Measurements from ENCODE around the gene MUC13. TPM values are rescaled to one million over a fixed set of nuclear protein-coding genes. Genes with fewer than 3 reads are reported as not detected.

MUC13 gene
- total RNA-seq, 1 donor from 2014 or later, result not detected

GRCh38 chr3:124942613-124943012 is 8.1 kb upstream of the MUC13 start:
- peaks cover 4% of the 10 kb centered on the region for H3K4me1 Mint-ChIP-seq
- H3K27me3 Mint-ChIP-seq (ENCODE audit: low read depth), result no peaks in the 10 kb centered on the region
- no peaks in the 10 kb centered on the region for H3K36me3 Mint-ChIP-seq
- H3K27ac Mint-ChIP-seq, result no peak overlapping the region
- no peak for DNase-seq (ENCODE audit: low spot score in 2 of 2, unreplicated experiment in 2 of 2)
- no peaks in the 10 kb centered on the region for H3K9me3 Mint-ChIP-seq
- H3K4me3 Mint-ChIP-seq, result no peak overlapping the region
- TF ChIP-seq CTCF (IDR thresholded peaks at IDR 0.05; ENCODE audit: unreplicated experiment), result no peak

- Mint-ChIP-seq H3K4me1 (peaks cover 4% of the 10 kb centered on the region), H3K9me3 (peaks cover 3% of the 10 kb centered on the region), H3K36me3 (no peaks in the 10 kb centered on the region), H3K27me3 (ENCODE audit: low read depth) (no peaks in the 10 kb centered on the region), H3K4me3 (no peak overlapping the region), H3K27ac (no peak overlapping the region)
- no peak for DNase-seq (ENCODE audit: low spot score in 2 of 2, unreplicated experiment in 2 of 2)
- no peak for TF ChIP-seq CTCF (IDR thresholded peaks at IDR 0.05; ENCODE audit: unreplicated experiment)
Observed at GRCh38 chr3:124941771-124942170, 7.2 kb upstream of the MUC13 start.

- DNase-seq (ENCODE audit: low spot score in 2 of 2, unreplicated experiment in 2 of 2), result no peak
- Mint-ChIP-seq H3K27me3 (ENCODE audit: low read depth) (no peaks in the 10 kb centered on the region), H3K36me3 (no peaks in the 10 kb centered on the region), H3K4me3 (no peak overlapping the region), H3K9me3 (peaks cover 8% of the 10 kb centered on the region), H3K27ac (no peak overlapping the region), H3K4me1 (peaks cover 4% of the 10 kb centered on the region)
- TF ChIP-seq CTCF (IDR thresholded peaks at IDR 0.05; ENCODE audit: unreplicated experiment), result no peak
Observed at GRCh38 chr3:124939661-124940060, 5.1 kb upstream of the MUC13 start.

GRCh38 chr3:124938896-124939295 is 4.3 kb upstream of the MUC13 start:
- Mint-ChIP-seq H3K9me3 (peaks cover 8% of the 10 kb centered on the region), H3K36me3 (no peaks in the 10 kb centered on the region), H3K4me3 (no peak overlapping the region), H3K27me3 (ENCODE audit: low read depth) (no peaks in the 10 kb centered on the region), H3K4me1 (peaks cover 4% of the 10 kb centered on the region), H3K27ac (no peak overlapping the region)
- no peak for TF ChIP-seq CTCF (IDR thresholded peaks at IDR 0.05; ENCODE audit: unreplicated experiment)
- DNase-seq (ENCODE audit: low spot score in 2 of 2, unreplicated experiment in 2 of 2), result no peak

- Mint-ChIP-seq H3K36me3 (no peaks in the 10 kb centered on the region), H3K27ac (no peak overlapping the region), H3K27me3 (ENCODE audit: low read depth) (peaks cover 2% of the 10 kb centered on the region), H3K4me1 (peaks cover 4% of the 10 kb centered on the region), H3K4me3 (no peak overlapping the region), H3K9me3 (peaks cover 8% of the 10 kb centered on the region)
- no peak for TF ChIP-seq CTCF (IDR thresholded peaks at IDR 0.05; ENCODE audit: unreplicated experiment)
- DNase-seq (ENCODE audit: low spot score in 2 of 2, unreplicated experiment in 2 of 2), result no peak
Observed at GRCh38 chr3:124937049-124937448, 2.5 kb upstream of the MUC13 start.

All from mesothelial cell of epicardium (in vitro differentiated cells).